Activated CD4-positive, alpha-beta memory T cell treated with anti-CD3 and anti-CD28 coated beads for 36 hours (primary cell): ENCODE measurements around the gene SLC50A1. TPM values are rescaled to one million over a fixed set of nuclear protein-coding genes. Genes with fewer than 3 reads are reported as not detected.

Source experiments
- CTCF ChIA-PET: fragments of 350-600 bp; sonication (Branson Sonifier 250); formaldehyde crosslinking; loops from one replicate; lab custom pipeline; 2021; ENCODE audit warnings: antibody characterized with exemption, inconsistent platforms; lab: Charles Lee
- POLR2A ChIA-PET: fragments of 350-600 bp; sonication (Branson Sonifier 250); formaldehyde crosslinking; loops from one replicate; lab custom pipeline; 2021; ENCODE audit warnings: antibody characterized with exemption; lab: Charles Lee
- DNase-seq: peaks from one replicate; pipeline ENCODE4 v3.0.0-alpha.2; 2020
- H3K27ac Mint-ChIP-seq: one replicate; pipeline ENCODE4 v1.8.0; 2021; ENCODE audit warnings: mixed read lengths
- H3K27me3 Mint-ChIP-seq: one replicate; pipeline ENCODE4 v1.8.0; 2021; ENCODE audit warnings: mixed read lengths
- H3K36me3 Mint-ChIP-seq: one replicate; pipeline ENCODE4 v1.8.0; 2021; ENCODE audit warnings: mixed read lengths
- H3K4me1 Mint-ChIP-seq: one replicate; pipeline ENCODE4 v1.8.0; 2021; ENCODE audit warnings: low read depth, mixed read lengths
- H3K4me3 Mint-ChIP-seq: one replicate; pipeline ENCODE4 v1.8.0; 2021; ENCODE audit warnings: mild to moderate bottlenecking, mixed read lengths
- H3K9me3 Mint-ChIP-seq: one replicate; pipeline ENCODE4 v1.8.0; 2021; ENCODE audit warnings: mixed read lengths
- intact Hi-C: fragments of 100-400 bp; cut with micrococcal nuclease; formaldehyde crosslinking; loops from one replicate; pipeline ENCODE4 v1.15.1; 2023
- total RNA-seq, 2 experiments: library from RNA; stranded (reverse); gene quantifications; one replicate each; pipeline ENCODE4 v1.2.3, GENCODE V29; 2021

The SLC50A1 gene
- total RNA-seq, 2 experiments from 2014 or later: 60.1 TPM

- no peaks in the 10 kb centered on the region for H3K27me3 Mint-ChIP-seq
- CTCF ChIA-PET: interaction anchor here (1.4 kb wide), 1 partner anchor 12 kb away, joined by 4 read pairs; no protein-coding TSS in a partner anchor
- intact Hi-C loops: no loop called here
Measured at GRCh38 chr1:155103325-155103724, 32.3 kb upstream of the SLC50A1 start.

GRCh38 chr1:155104605-155105534 is 30.8 kb upstream of the SLC50A1 start:
- Mint-ChIP-seq H3K27me3 (no peaks in the 10 kb centered on the region), H3K27ac (no peak overlapping the region), H3K4me3 (no peak overlapping the region), H3K4me1 (no peaks in the 10 kb centered on the region), H3K9me3 (no peaks in the 10 kb centered on the region), H3K36me3 (no peaks in the 10 kb centered on the region)
- intact Hi-C loops: no loop called here
- no peak for DNase-seq
- CTCF ChIA-PET: interaction anchor here (0.6 kb wide), 1 partner anchor 13 kb away, joined by 3 read pairs; no protein-coding TSS in a partner anchor
- POLR2A ChIA-PET: no interaction called here

More at GRCh38 chr1:155103325-155103724, 32.3 kb upstream of the SLC50A1 start:
- no peak for DNase-seq
- Mint-ChIP-seq H3K36me3 (no peaks in the 10 kb centered on the region), H3K27ac (no peak overlapping the region), H3K9me3 (no peaks in the 10 kb centered on the region), H3K4me1 (no peaks in the 10 kb centered on the region), H3K4me3 (no peak overlapping the region)
- POLR2A ChIA-PET: no interaction called here

- Mint-ChIP-seq H3K9me3 (no peaks in the 10 kb centered on the region), H3K36me3 (no peaks in the 10 kb centered on the region), H3K4me1 (no peaks in the 10 kb centered on the region), H3K27ac (no peak overlapping the region), H3K27me3 (no peaks in the 10 kb centered on the region), H3K4me3 (no peak overlapping the region)
- POLR2A ChIA-PET: no interaction called here
- intact Hi-C loops: no loop called here
- CTCF ChIA-PET: no interaction called here
- no peak for DNase-seq
Measured at GRCh38 chr1:155105604-155106011, 30.0 kb upstream of the SLC50A1 start.

- POLR2A ChIA-PET: no interaction called here
- Mint-ChIP-seq H3K4me1 (no peaks in the 10 kb centered on the region), H3K4me3 (no peak overlapping the region), H3K9me3 (no peaks in the 10 kb centered on the region), H3K36me3 (no peaks in the 10 kb centered on the region), H3K27me3 (no peaks in the 10 kb centered on the region), H3K27ac (no peak overlapping the region)
- no peak for DNase-seq
- intact Hi-C loops: no loop called here
- CTCF ChIA-PET: interaction anchor here (1.0 to 1.6 kb wide), 5 partner anchors 9 to 61 kb away, joined by 3 to 6 read pairs (median 4); no protein-coding TSS in a partner anchor
Measured at GRCh38 chr1:155106862-155107261, 28.8 kb upstream of the SLC50A1 start.

GRCh38 chr1:155107309-155108264 is 28.1 kb upstream of the SLC50A1 start:
- ChIA-PET POLR2A (no interaction called here), CTCF (interaction anchor here (1.0 to 1.6 kb wide), 6 partner anchors 8 to 70 kb away, joined by 3 to 6 read pairs (median 4); no protein-coding TSS in a partner anchor)
- H3K4me3 Mint-ChIP-seq: no peak overlapping the region
- H3K27me3 Mint-ChIP-seq: no peaks in the 10 kb centered on the region
- H3K9me3 Mint-ChIP-seq: no peaks in the 10 kb centered on the region
- no peak overlapping the region for H3K27ac Mint-ChIP-seq
- no peaks in the 10 kb centered on the region for H3K36me3 Mint-ChIP-seq
- H3K4me1 Mint-ChIP-seq: no peaks in the 10 kb centered on the region
- no peak for DNase-seq
- intact Hi-C loops: no loop called here

GRCh38 chr1:155108296-155108695 is 27.4 kb upstream of the SLC50A1 start:
- ChIA-PET POLR2A (no interaction called here), CTCF (interaction anchor here (1.3 to 1.6 kb wide), 2 partner anchors 12 to 69 kb away, joined by 3 to 5 read pairs; no protein-coding TSS in a partner anchor)
- DNase-seq: no peak
- Mint-ChIP-seq H3K4me1 (no peaks in the 10 kb centered on the region), H3K36me3 (no peaks in the 10 kb centered on the region), H3K27ac (no peak overlapping the region), H3K27me3 (no peaks in the 10 kb centered on the region), H3K9me3 (no peaks in the 10 kb centered on the region), H3K4me3 (no peak overlapping the region)
- intact Hi-C loops: no loop called here

- no peaks in the 10 kb centered on the region for H3K36me3 Mint-ChIP-seq
- no peak for DNase-seq
- no peaks in the 10 kb centered on the region for H3K4me1 Mint-ChIP-seq
- CTCF ChIA-PET: interaction anchor here (1.1 kb wide), 1 partner anchor 63 kb away, joined by 3 read pairs; the partner anchor contains the start of gene KRTCAP2
- H3K9me3 Mint-ChIP-seq: no peaks in the 10 kb centered on the region
- H3K27me3 Mint-ChIP-seq: no peaks in the 10 kb centered on the region
- H3K27ac Mint-ChIP-seq: no peak overlapping the region
- POLR2A ChIA-PET: no interaction called here
- intact Hi-C loops: no loop called here
- H3K4me3 Mint-ChIP-seq: no peak overlapping the region
Measured at GRCh38 chr1:155110381-155110780, 25.3 kb upstream of the SLC50A1 start.

GRCh38 chr1:155110826-155111225 is 24.8 kb upstream of the SLC50A1 start:
- ChIA-PET POLR2A (no interaction called here), CTCF (interaction anchor here (1.1 kb wide), 1 partner anchor 62 kb away, joined by 3 read pairs; the partner anchor contains the start of gene KRTCAP2)
- Mint-ChIP-seq H3K27ac (no peak overlapping the region), H3K4me3 (no peak overlapping the region), H3K4me1 (no peaks in the 10 kb centered on the region), H3K9me3 (no peaks in the 10 kb centered on the region), H3K36me3 (no peaks in the 10 kb centered on the region), H3K27me3 (no peaks in the 10 kb centered on the region)
- DNase-seq: no peak
- intact Hi-C loops: no loop called here

GRCh38 chr1:155113450-155113980 is 22.1 kb upstream of the SLC50A1 start:
- H3K27ac Mint-ChIP-seq: no peak overlapping the region

GRCh38 chr1:155116113-155116764 is 19.4 kb upstream of the SLC50A1 start:
- Mint-ChIP-seq H3K27ac (no peak overlapping the region), H3K4me1 (no peaks in the 10 kb centered on the region), H3K9me3 (no peaks in the 10 kb centered on the region), H3K27me3 (no peaks in the 10 kb centered on the region), H3K4me3 (no peak overlapping the region), H3K36me3 (no peaks in the 10 kb centered on the region)
- intact Hi-C loops: no loop called here
- ChIA-PET CTCF (interaction anchor here (1.0 to 3.9 kb wide), 3 partner anchors 9 to 52 kb away, joined by 3 to 16 read pairs (median 5); no protein-coding TSS in a partner anchor), POLR2A (no interaction called here)
- no peak for DNase-seq

More at GRCh38 chr1:155113450-155113980, 22.1 kb upstream of the SLC50A1 start:
- Mint-ChIP-seq H3K9me3 (no peaks in the 10 kb centered on the region), H3K36me3 (no peaks in the 10 kb centered on the region), H3K4me1 (no peaks in the 10 kb centered on the region), H3K4me3 (no peak overlapping the region), H3K27me3 (no peaks in the 10 kb centered on the region)
- no peak for DNase-seq
- ChIA-PET POLR2A (no interaction called here), CTCF (no interaction called here)
- intact Hi-C loops: no loop called here

GRCh38 chr1:155117610-155118009 is 18.0 kb upstream of the SLC50A1 start:
- intact Hi-C loops: no loop called here
- Mint-ChIP-seq H3K4me1 (no peaks in the 10 kb centered on the region), H3K4me3 (no peak overlapping the region), H3K27me3 (no peaks in the 10 kb centered on the region), H3K9me3 (no peaks in the 10 kb centered on the region), H3K36me3 (no peaks in the 10 kb centered on the region), H3K27ac (no peak overlapping the region)
- POLR2A ChIA-PET: no interaction called here
- DNase-seq: no peak
- CTCF ChIA-PET: interaction anchor here (1.6 to 3.9 kb wide), 2 partner anchors 26 to 49 kb away, joined by 3 to 16 read pairs; no protein-coding TSS in a partner anchor
